ENCODE data around the gene CCDC68.

DNA sequence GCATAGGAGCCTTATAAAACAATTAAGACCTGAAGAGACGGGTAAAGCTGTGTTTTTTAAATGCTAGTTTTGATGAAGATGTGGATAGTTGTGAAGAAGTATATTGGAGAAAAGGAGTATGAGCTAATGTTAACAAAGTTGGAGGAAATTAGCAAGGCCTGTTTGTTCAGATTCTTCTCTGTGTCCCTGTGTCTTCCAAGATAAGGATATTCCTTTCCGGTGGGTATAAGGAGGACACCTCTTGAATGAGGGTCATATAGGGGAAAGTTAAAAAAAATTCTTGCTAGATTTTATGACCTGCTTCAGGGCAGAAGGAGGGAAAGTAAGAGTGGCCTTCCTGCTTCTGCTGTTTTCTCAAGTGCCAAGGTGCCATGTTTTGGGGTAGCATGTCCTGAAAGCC lies 59.0 kb downstream of the CCDC68 start:
- TF ChIP-seq POLR2A (IDR thresholded peaks at IDR 0.05; ENCODE audit: low read depth, low read length) (no peak), POLR2AphosphoS5 (IDR thresholded peaks at IDR 0.05; ENCODE audit: low read depth, low read length) (no peak), TAF1 (IDR thresholded peaks at IDR 0.05; ENCODE audit: low read depth, low read length) (no peak), SPI1 (IDR thresholded peaks at IDR 0.05; ENCODE audit: low read depth, low read length) (no peak)
